Tibial artery (tissue), 4 donors: ENCODE results near the gene FANCB.

Experiments used
- DNase-seq, 2 donors: peaks; one replicate each; pipeline ENCODE4 v3.0.0-alpha.2; 2019
- H3K27ac ChIP-seq, 2 donors: fragments of 200-600 bp; sonication (generic) in 1 of 2; 1 replicate in 1 of 2; 2 replicates in 1 of 2; pipeline ENCODE4 v1.5.1; 2018 to 2019; ENCODE audit warnings: mild to moderate bottlenecking in 1 of 2
- H3K27me3 ChIP-seq, 2 donors: fragments of 200-600 bp; sonication (generic) in 1 of 2; one replicate each; pipeline versions ENCODE4 v1.5.1 to v1.6.0; 2016 to 2019
- H3K36me3 ChIP-seq, 3 donors: fragments of 200-600 bp; sonication (generic) in 2 of 3; one replicate each; pipeline ENCODE4 v1.5.1; 2016 to 2019; ENCODE audit warnings: mild to moderate bottlenecking in 2 of 3
- H3K4me1 ChIP-seq, 4 donors: fragments of 200-600 bp; sonication (generic) in 2 of 4; 1 replicate in 3 of 4; 2 replicates in 1 of 4; pipeline ENCODE4 v1.5.1; 2016 to 2019
- H3K4me3 ChIP-seq, 2 donors: fragments of 200-600 bp; sonication (generic) in 1 of 2; 1 replicate in 1 of 2; 2 replicates in 1 of 2; pipeline ENCODE4 v1.5.1; 2018 to 2019; ENCODE audit warnings: mild to moderate bottlenecking in 2 of 2
- H3K9me3 ChIP-seq, 3 donors: fragments of 200-600 bp; sonication (generic) in 1 of 3; one replicate each; pipeline ENCODE4 v1.5.1; 2016 to 2019
- intact Hi-C: fragments of 100-400 bp; cut with DNase I; formaldehyde crosslinking; loops from one replicate; pipeline ENCODE4 v1.15.0; 2023; ENCODE audit warnings: low total_unique reads
- TF ChIP-seq, protein P1 (sequence below), 2 experiments: fragments of 200-600 bp in 1 of 2; fragments of 450-650 bp in 1 of 2; IDR thresholded peaks; one replicate each; pipeline ENCODE4 v1.5.1; 2017 to 2019; ENCODE audit warnings: antibody characterized with exemption in 2 of 2, mild to moderate bottlenecking in 1 of 2, moderate library complexity in 1 of 2

FANCB gene

GRCh38 chrX:14896273-14896672 lies 23.4 kb upstream of the FANCB start:
- intact Hi-C loops: no loop called here
- no peak for DNase-seq
- H3K9me3 ChIP-seq: no peaks in the 10 kb centered on the region
- H3K27ac ChIP-seq: no peak overlapping the region
- H3K4me1 ChIP-seq: peaks cover 0 to 8% (median 0%) of the 10 kb centered on the region in 4 donors
- no peak overlapping the region for H3K4me3 ChIP-seq
- TF ChIP-seq, protein P1, sequence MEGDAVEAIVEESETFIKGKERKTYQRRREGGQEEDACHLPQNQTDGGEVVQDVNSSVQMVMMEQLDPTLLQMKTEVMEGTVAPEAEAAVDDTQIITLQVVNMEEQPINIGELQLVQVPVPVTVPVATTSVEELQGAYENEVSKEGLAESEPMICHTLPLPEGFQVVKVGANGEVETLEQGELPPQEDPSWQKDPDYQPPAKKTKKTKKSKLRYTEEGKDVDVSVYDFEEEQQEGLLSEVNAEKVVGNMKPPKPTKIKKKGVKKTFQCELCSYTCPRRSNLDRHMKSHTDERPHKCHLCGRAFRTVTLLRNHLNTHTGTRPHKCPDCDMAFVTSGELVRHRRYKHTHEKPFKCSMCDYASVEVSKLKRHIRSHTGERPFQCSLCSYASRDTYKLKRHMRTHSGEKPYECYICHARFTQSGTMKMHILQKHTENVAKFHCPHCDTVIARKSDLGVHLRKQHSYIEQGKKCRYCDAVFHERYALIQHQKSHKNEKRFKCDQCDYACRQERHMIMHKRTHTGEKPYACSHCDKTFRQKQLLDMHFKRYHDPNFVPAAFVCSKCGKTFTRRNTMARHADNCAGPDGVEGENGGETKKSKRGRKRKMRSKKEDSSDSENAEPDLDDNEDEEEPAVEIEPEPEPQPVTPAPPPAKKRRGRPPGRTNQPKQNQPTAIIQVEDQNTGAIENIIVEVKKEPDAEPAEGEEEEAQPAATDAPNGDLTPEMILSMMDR (IDR thresholded peaks at IDR 0.05): no peak
- H3K36me3 ChIP-seq: peaks cover 0 to 7% (median 0%) of the 10 kb centered on the region in 3 donors
- no peaks in the 10 kb centered on the region for H3K27me3 ChIP-seq

DNA sequence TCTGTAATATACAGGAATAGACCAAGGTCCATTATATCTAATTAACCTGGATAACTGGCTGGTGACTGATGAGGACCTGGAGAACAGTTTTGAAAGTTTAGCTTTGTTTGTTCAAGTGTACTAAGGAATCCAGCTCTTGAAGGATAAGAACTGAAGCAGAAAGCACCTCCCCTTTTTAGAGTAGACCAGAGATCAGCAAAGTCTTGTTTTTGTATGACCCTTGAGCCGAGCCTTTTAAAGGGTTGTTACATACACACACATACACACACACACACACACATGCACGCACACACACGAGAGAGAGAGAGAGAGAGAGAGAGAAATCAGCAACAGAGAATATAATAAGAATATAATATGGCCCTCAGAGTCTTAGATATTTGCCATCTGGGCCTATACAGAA lies 13.4 kb upstream of the FANCB start:
- H3K36me3 ChIP-seq: no peaks in the 10 kb centered on the region

DNA sequence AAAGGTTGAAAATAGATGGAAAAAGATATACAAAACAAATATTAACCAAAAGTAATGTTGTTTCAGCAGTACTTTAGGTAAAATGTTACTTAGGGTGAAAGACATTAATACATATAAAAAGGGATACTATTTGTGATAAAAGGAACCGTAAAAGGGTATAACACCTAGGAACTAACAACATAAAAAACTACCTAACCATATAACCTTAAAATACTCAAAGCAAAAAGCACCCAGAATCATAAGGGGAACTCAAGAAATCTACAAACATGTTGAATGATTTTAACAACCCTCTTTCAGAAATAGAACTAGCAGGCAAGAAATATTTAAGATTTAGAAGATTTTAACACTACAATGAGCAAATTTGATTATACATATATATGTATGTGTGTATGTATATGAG lies 11.8 kb upstream of the FANCB start:
- TF ChIP-seq, protein P1 (IDR thresholded peaks at IDR 0.05): no peak
- intact Hi-C loops: no loop called here
- Histone ChIP-seq H3K4me3 (no peak overlapping the region), H3K27me3 (no peaks in the 10 kb centered on the region), H3K27ac (no peak overlapping the region), H3K36me3 (no peaks in the 10 kb centered on the region), H3K9me3 (no peaks in the 10 kb centered on the region), H3K4me1 (no peaks in the 10 kb centered on the region)
- DNase-seq: no peak

More for the DNA sequence above, 13.4 kb upstream of the FANCB start:
- DNase-seq: no peak
- no peaks in the 10 kb centered on the region for H3K9me3 ChIP-seq
- H3K27me3 ChIP-seq: no peaks in the 10 kb centered on the region
- intact Hi-C loops: no loop called here
- no peaks in the 10 kb centered on the region for H3K4me1 ChIP-seq
- no peak overlapping the region for H3K27ac ChIP-seq
- TF ChIP-seq, protein P1 (IDR thresholded peaks at IDR 0.05): no peak
- H3K4me3 ChIP-seq: no peak overlapping the region

DNA sequence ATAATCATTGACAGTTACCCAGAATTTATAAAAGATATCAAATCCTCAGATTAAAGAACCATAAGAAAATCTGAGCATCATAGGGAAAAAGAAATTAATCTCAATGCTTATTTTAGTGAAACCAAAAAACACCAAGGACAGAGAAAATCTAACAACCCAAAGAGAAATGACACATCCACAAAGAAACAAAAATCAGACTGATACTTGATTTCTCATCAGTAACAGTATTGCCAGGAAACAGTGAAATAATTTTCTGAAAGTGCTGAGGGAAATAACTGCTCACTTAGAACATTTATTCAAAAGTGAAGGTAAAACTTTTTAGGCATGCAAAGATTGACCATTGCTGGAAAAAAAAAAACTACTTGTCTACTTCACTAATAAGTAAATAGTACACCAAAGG lies 11.0 kb upstream of the FANCB start:
- DNase-seq: no peak
- Histone ChIP-seq H3K27me3 (no peaks in the 10 kb centered on the region), H3K4me1 (no peaks in the 10 kb centered on the region), H3K9me3 (no peaks in the 10 kb centered on the region), H3K4me3 (no peak overlapping the region), H3K36me3 (no peaks in the 10 kb centered on the region), H3K27ac (no peak overlapping the region)
- intact Hi-C loops: no loop called here
- TF ChIP-seq, protein P1 (IDR thresholded peaks at IDR 0.05): no peak

GRCh38 chrX:14875624-14876023 lies 2.8 kb upstream of the FANCB start:
- no peak for DNase-seq
- H3K36me3 ChIP-seq: peaks cover 0 to 5% (median 0%) of the 10 kb centered on the region in 3 donors

More at GRCh38 chrX:14875624-14876023, 2.8 kb upstream of the FANCB start:
- Histone ChIP-seq H3K9me3 (no peaks in the 10 kb centered on the region), H3K4me1 (peaks cover 0 to 8% (median 0%) of the 10 kb centered on the region in 4 donors), H3K27ac (no peak overlapping the region), H3K27me3 (no peaks in the 10 kb centered on the region), H3K4me3 (no peak overlapping the region)
- intact Hi-C loops: no loop called here
- TF ChIP-seq, protein P1 (IDR thresholded peaks at IDR 0.05): no peak
